Prostate gland (tissue), 2 donors: ENCODE data around the gene MAGEA4. TPM values are rescaled to one million over a fixed set of nuclear protein-coding genes. Genes with fewer than 3 reads are reported as not detected.

Experiments
- DNase-seq: peaks from one replicate; pipeline ENCODE4 v3.0.0-alpha.2; 2019; ENCODE audit warnings: low spot score
- H3K27ac ChIP-seq, 2 donors: fragments of 200-600 bp; sonication (generic); 2 replicates each; pipeline ENCODE4 v1.5.1; 2017 to 2019
- H3K27me3 ChIP-seq: fragments of 200-600 bp; sonication (generic); replicated peaks from 2 replicates; pipeline ENCODE4 v1.5.1; 2019; ENCODE audit not compliant: insufficient read depth
- H3K36me3 ChIP-seq, 2 donors: fragments of 200-600 bp; sonication (generic); 1 replicate in 1 of 2; 2 replicates in 1 of 2; pipeline versions ENCODE4 v1.5.1 to v1.8.1; 2017 to 2019
- H3K4me1 ChIP-seq: fragments of 200-600 bp; sonication (generic); replicated peaks from 2 replicates; pipeline ENCODE4 v1.5.1; 2019
- H3K4me3 ChIP-seq, 2 donors: fragments of 200-600 bp; sonication (generic); 2 replicates each; pipeline ENCODE4 v1.5.1; 2017 to 2019
- H3K9me3 ChIP-seq: fragments of 200-600 bp; sonication (generic); 2 replicates; pipeline ENCODE4 v1.5.1; 2017
- POLR2A ChIP-seq: fragments of 450-650 bp; IDR thresholded peaks from one replicate; pipeline ENCODE4 v1.6.1; 2016; ENCODE audit warnings: antibody characterized with exemption, mild to moderate bottlenecking
- POLR2AphosphoS5 ChIP-seq: sonication (generic); formaldehyde crosslinking; IDR thresholded peaks from one replicate; pipeline ENCODE4 v1.6.1; 2017; ENCODE audit warnings: antibody characterized with exemption
- WGBS: methylation state at CpG from one replicate; pipeline ENCODE4 v1.1.5; 2018; 5-methylcytosine and 5-hydroxymethylcytosine counted together
- intact Hi-C: fragments of 100-400 bp; cut with DNase I; formaldehyde crosslinking; loops from one replicate; pipeline ENCODE4 v1.14.2; 2022
- total RNA-seq, 2 donors: library from RNA; depleted of rRNA; stranded (reverse); fragments of >200 nt; gene quantifications; one replicate each; pipeline ENCODE4 v1.1.0, GENCODE V29; 2016
- TF ChIP-seq, protein P1 (sequence below), 4 experiments: fragments of 200-600 bp in 2 of 4; fragments of 450-650 bp in 2 of 4; sonication (generic) in 2 of 4; IDR thresholded peaks; 1 replicate in 3 of 4; 2 replicates in 1 of 4; pipeline ENCODE4 v1.5.1; 2016 to 2019; ENCODE audit warnings: antibody characterized with exemption in 4 of 4, mild to moderate bottlenecking in 2 of 4, moderate library complexity in 2 of 4

MAGEA4 gene
- total RNA-seq, 2 donors from 2014 or later, result 47.7 TPM; not detected in 1

DNA sequence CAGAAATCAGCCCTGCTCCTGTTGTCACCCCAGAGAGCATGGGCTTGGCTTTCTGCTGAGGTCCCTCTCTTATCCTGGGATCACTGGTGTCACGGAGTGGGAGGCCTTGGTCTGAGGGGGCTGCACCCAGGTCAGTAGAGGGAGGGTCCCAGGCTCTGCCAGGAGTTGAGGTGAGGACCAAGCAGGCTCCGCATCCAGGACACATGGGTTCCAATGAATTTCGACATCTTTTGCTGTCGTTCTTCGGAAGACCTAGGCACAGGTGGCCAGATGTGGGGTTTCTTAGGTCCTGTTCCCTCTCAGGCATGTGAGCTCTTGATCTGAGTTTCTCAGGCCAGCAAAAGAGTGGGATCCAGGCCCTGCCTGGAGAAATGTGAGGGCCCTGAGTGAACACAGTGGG is 10.0 kb downstream of the MAGEA4 start:
- intact Hi-C loops, result no loop called here
- H3K9me3 ChIP-seq, result no peaks in the 10 kb centered on the region
- no peak overlapping the region for H3K4me3 ChIP-seq
- no peaks in the 10 kb centered on the region for H3K36me3 ChIP-seq
- H3K4me1 ChIP-seq, result no peaks in the 10 kb centered on the region
- TF ChIP-seq, protein P1, sequence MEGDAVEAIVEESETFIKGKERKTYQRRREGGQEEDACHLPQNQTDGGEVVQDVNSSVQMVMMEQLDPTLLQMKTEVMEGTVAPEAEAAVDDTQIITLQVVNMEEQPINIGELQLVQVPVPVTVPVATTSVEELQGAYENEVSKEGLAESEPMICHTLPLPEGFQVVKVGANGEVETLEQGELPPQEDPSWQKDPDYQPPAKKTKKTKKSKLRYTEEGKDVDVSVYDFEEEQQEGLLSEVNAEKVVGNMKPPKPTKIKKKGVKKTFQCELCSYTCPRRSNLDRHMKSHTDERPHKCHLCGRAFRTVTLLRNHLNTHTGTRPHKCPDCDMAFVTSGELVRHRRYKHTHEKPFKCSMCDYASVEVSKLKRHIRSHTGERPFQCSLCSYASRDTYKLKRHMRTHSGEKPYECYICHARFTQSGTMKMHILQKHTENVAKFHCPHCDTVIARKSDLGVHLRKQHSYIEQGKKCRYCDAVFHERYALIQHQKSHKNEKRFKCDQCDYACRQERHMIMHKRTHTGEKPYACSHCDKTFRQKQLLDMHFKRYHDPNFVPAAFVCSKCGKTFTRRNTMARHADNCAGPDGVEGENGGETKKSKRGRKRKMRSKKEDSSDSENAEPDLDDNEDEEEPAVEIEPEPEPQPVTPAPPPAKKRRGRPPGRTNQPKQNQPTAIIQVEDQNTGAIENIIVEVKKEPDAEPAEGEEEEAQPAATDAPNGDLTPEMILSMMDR (IDR thresholded peaks at IDR 0.05), result no peak
- no peak for TF ChIP-seq POLR2A
- TF ChIP-seq POLR2AphosphoS5, result no peak
- DNase-seq, result no peak
- H3K27me3 ChIP-seq, result no peaks in the 10 kb centered on the region
- H3K27ac ChIP-seq, result no peak overlapping the region
- 100% methylated on average over 4 of the region's 5 CpGs for WGBS

DNA sequence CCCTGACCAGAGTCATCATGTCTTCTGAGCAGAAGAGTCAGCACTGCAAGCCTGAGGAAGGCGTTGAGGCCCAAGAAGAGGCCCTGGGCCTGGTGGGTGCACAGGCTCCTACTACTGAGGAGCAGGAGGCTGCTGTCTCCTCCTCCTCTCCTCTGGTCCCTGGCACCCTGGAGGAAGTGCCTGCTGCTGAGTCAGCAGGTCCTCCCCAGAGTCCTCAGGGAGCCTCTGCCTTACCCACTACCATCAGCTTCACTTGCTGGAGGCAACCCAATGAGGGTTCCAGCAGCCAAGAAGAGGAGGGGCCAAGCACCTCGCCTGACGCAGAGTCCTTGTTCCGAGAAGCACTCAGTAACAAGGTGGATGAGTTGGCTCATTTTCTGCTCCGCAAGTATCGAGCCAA is 11.0 kb downstream of the MAGEA4 start:
- no peaks in the 10 kb centered on the region for H3K4me1 ChIP-seq
- DNase-seq, result no peak
- TF ChIP-seq POLR2A (no peak), POLR2AphosphoS5 (no peak)
- TF ChIP-seq, protein P1 (IDR thresholded peaks at IDR 0.05), result no peak
- 100% methylated on average over 5 of the region's 6 CpGs for WGBS
- no peaks in the 10 kb centered on the region for H3K9me3 ChIP-seq
- no peak overlapping the region for H3K27ac ChIP-seq
- H3K36me3 ChIP-seq, result no peaks in the 10 kb centered on the region
- no peaks in the 10 kb centered on the region for H3K27me3 ChIP-seq
- no peak overlapping the region for H3K4me3 ChIP-seq
- intact Hi-C loops, result no loop called here

DNA sequence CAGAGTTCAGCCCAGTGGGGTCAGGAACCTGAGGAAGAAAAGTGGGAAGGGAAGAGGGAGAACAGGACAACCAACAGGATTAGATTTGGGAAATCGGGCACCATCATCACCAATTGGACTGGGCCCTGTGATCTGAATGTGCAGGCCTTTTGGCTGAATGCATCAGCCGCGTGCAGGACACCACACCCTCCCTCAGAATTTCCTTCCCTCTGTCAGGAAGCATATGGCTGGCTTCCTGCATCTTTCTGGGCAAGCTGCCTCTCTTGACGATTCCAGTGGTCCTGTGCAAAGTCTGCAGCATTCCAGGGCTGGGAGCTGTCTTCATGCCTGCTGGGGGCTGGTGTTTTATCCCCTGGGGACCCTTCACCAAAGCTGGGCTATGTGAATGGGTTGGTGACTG is 16.4 kb downstream of the MAGEA4 start:
- Histone ChIP-seq H3K4me1 (no peaks in the 10 kb centered on the region), H3K27me3 (no peaks in the 10 kb centered on the region), H3K27ac (no peak overlapping the region), H3K9me3 (no peaks in the 10 kb centered on the region), H3K36me3 (no peaks in the 10 kb centered on the region), H3K4me3 (no peak overlapping the region)
- 63% methylated on average over 3 of the region's 4 CpGs for WGBS
- intact Hi-C loops, result no loop called here
- no peak for TF ChIP-seq POLR2A
- TF ChIP-seq POLR2AphosphoS5, result no peak
- TF ChIP-seq, protein P1 (IDR thresholded peaks at IDR 0.05), result no peak
- DNase-seq, result no peak

DNA sequence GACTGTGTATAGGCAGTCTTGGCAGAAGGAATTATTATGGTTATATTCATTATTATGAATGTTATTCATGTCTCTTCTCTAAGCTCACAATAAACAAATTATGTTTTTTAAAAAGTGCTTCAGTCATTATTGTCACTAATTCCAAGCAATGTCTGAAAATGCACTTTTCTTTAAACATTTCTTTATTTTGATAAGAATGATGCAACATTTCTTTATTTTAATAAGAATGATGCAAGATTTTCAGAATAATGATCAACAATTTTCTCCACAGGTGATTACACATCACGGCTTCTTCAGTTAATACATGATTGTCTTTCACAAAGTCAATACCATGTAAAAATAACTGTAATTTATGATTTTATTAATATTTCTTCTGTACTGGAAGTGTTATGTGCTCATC is 22.7 kb downstream of the MAGEA4 start:
- Histone ChIP-seq H3K4me1 (no peaks in the 10 kb centered on the region), H3K36me3 (no peaks in the 10 kb centered on the region), H3K27me3 (no peaks in the 10 kb centered on the region), H3K4me3 (no peak overlapping the region), H3K9me3 (no peaks in the 10 kb centered on the region), H3K27ac (no peak overlapping the region)
- intact Hi-C loops, result no loop called here
- no peak for DNase-seq
- WGBS, result 96% methylated on average over 1 of the region's 1 CpG
- no peak for TF ChIP-seq POLR2AphosphoS5
- TF ChIP-seq, protein P1 (IDR thresholded peaks at IDR 0.05), result no peak
- no peak for TF ChIP-seq POLR2A

DNA sequence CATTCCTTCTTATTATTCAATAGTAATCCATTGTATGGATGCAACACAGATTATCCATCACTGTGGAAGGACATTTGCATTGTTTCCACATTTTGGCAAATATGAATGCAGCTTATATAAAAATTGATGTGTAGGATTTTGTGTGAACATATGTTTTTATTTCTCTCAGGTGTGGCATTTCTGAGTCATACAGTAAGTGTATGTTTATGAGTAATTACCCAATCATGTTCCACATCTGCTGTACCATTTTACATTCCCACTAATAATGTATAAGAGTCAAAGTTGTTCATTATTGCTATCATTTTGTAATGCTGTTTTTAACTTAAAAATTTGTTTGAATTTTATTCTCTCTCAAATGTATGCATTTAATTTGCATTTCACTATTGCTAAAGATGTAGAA is 25.5 kb downstream of the MAGEA4 start:
- H3K27ac ChIP-seq, result no peak overlapping the region
- intact Hi-C loops, result no loop called here
- DNase-seq, result no peak
- TF ChIP-seq POLR2AphosphoS5, result no peak
- TF ChIP-seq POLR2A, result no peak
- TF ChIP-seq, protein P1 (IDR thresholded peaks at IDR 0.05), result no peak
- no peaks in the 10 kb centered on the region for H3K27me3 ChIP-seq
- no peaks in the 10 kb centered on the region for H3K9me3 ChIP-seq
- H3K4me1 ChIP-seq, result no peaks in the 10 kb centered on the region
- no peaks in the 10 kb centered on the region for H3K36me3 ChIP-seq
- H3K4me3 ChIP-seq, result no peak overlapping the region
